Body of pancreas (tissue), 4 donors: ENCODE results near the gene INTS11. TPM values are rescaled to one million over a fixed set of nuclear protein-coding genes. Genes with fewer than 3 reads are reported as not detected.

ENCODE experiments used
- ATAC-seq: fragments of 150-250 bp; one replicate; pipeline ENCODE4 v1.9.1; 2016
- DNase-seq, 4 donors: peaks; one replicate each; pipeline ENCODE4 v3.0.0-alpha.2; 2019
- H3K27ac ChIP-seq, 4 donors: fragments of 200-600 bp; sonication (generic); 1 replicate in 3 of 4; 2 replicates in 1 of 4; pipeline versions ENCODE4 v1.5.1 to v1.6.1; 2016 to 2019; ENCODE audit warnings: mild to moderate bottlenecking in 1 of 4, mixed read lengths in 1 of 4, moderate library complexity in 1 of 4
- H3K27me3 ChIP-seq, 2 donors: fragments of 200-600 bp; sonication (generic); one replicate each; pipeline ENCODE4 v1.6.0; 2016; ENCODE audit warnings: mild to moderate bottlenecking in 1 of 2
- H3K36me3 ChIP-seq, 2 donors: fragments of 200-600 bp; sonication (generic); replicated peaks in 1 of 2; 2 replicates each; pipeline ENCODE4 v1.5.1; 2016; ENCODE audit warnings: low read depth in 2 of 2; ENCODE audit not compliant: insufficient read depth in 1 of 2
- H3K4me1 ChIP-seq: fragments of 200-600 bp; sonication (generic); one replicate; pipeline ENCODE4 v1.6.0; 2016
- H3K4me3 ChIP-seq, 2 donors: fragments of 200-600 bp; sonication (generic); 1 replicate in 1 of 2; 2 replicates in 1 of 2; pipeline ENCODE4 v1.5.1; 2016 to 2019
- H3K9me3 ChIP-seq, 3 donors: fragments of 200-600 bp; sonication (generic); 1 replicate in 2 of 3; 2 replicates in 1 of 3; pipeline ENCODE4 v1.5.1; 2016
- POLR2A ChIP-seq, 3 donors: fragments of 450-650 bp; IDR thresholded peaks; one replicate each; pipeline ENCODE4 v1.6.1; 2016; ENCODE audit warnings: antibody characterized with exemption in 3 of 3, mild to moderate bottlenecking in 2 of 3
- WGBS, 2 donors: methylation state at CpG; one replicate each; pipeline ENCODE4 v1.1.5; 2017; 5-methylcytosine and 5-hydroxymethylcytosine counted together
- intact Hi-C: fragments of 100-400 bp; cut with DNase I; formaldehyde crosslinking; loops from one replicate; pipeline ENCODE4 v1.15.1; 2023
- total RNA-seq, 2 donors: library from RNA; depleted of rRNA; stranded (reverse); fragments of >200 nt; gene quantifications; one replicate each; pipeline ENCODE4 v1.1.0, GENCODE V29; 2016
- TF ChIP-seq, protein P1 (sequence below), 7 experiments: fragments of 450-650 bp in 4 of 7; fragments of 200-600 bp in 3 of 7; sonication (generic) in 3 of 7; IDR thresholded peaks; one replicate each; pipeline ENCODE4 v1.5.1; 2016 to 2019; ENCODE audit warnings: antibody characterized with exemption in 7 of 7

The INTS11 gene
- total RNA-seq, 2 donors from 2014 or later = 89.0 to 189 TPM

- TF ChIP-seq, protein P1, sequence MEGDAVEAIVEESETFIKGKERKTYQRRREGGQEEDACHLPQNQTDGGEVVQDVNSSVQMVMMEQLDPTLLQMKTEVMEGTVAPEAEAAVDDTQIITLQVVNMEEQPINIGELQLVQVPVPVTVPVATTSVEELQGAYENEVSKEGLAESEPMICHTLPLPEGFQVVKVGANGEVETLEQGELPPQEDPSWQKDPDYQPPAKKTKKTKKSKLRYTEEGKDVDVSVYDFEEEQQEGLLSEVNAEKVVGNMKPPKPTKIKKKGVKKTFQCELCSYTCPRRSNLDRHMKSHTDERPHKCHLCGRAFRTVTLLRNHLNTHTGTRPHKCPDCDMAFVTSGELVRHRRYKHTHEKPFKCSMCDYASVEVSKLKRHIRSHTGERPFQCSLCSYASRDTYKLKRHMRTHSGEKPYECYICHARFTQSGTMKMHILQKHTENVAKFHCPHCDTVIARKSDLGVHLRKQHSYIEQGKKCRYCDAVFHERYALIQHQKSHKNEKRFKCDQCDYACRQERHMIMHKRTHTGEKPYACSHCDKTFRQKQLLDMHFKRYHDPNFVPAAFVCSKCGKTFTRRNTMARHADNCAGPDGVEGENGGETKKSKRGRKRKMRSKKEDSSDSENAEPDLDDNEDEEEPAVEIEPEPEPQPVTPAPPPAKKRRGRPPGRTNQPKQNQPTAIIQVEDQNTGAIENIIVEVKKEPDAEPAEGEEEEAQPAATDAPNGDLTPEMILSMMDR (IDR thresholded peaks at IDR 0.05) = no peak
- TF ChIP-seq POLR2A (IDR thresholded peaks at IDR 0.05) = no peak
- intact Hi-C loops = no loop called here
- 77 to 80% methylated on average over 1 to 9 of the region's 11 CpGs for WGBS, 2 donors
- Histone ChIP-seq H3K4me1 (peaks cover 10% of the 10 kb centered on the region), H3K27ac (no peak overlapping the region), H3K4me3 (no peak overlapping the region), H3K36me3 (peaks cover 0 to 10% of the 10 kb centered on the region in 2 donors), H3K9me3 (no peaks in the 10 kb centered on the region), H3K27me3 (no peaks in the 10 kb centered on the region)
- ATAC-seq (no peak), DNase-seq (no peak)
Observed at GRCh38 chr1:1334835-1335234, 10.4 kb upstream of the INTS11 start.

GRCh38 chr1:1333551-1334241, 9.2 kb upstream of the INTS11 start:
- 70 to 78% methylated on average over 15 to 35 of the region's 36 CpGs for WGBS, 2 donors
- Histone ChIP-seq H3K4me1 (peaks cover 10% of the 10 kb centered on the region), H3K27ac (no peak overlapping the region), H3K36me3 (peaks cover 0 to 4% of the 10 kb centered on the region in 2 donors), H3K4me3 (no peak overlapping the region), H3K9me3 (no peaks in the 10 kb centered on the region), H3K27me3 (no peaks in the 10 kb centered on the region)
- TF ChIP-seq, protein P1 (IDR thresholded peaks at IDR 0.05) = peak in 2 of 7 experiments; percentile 3 to 6
- TF ChIP-seq POLR2A (IDR thresholded peaks at IDR 0.05) = no peak
- peak in 2 of 4 donors; percentile 57 to 62 for DNase-seq
- ATAC-seq = no peak
- intact Hi-C loops = no loop called here

DNA sequence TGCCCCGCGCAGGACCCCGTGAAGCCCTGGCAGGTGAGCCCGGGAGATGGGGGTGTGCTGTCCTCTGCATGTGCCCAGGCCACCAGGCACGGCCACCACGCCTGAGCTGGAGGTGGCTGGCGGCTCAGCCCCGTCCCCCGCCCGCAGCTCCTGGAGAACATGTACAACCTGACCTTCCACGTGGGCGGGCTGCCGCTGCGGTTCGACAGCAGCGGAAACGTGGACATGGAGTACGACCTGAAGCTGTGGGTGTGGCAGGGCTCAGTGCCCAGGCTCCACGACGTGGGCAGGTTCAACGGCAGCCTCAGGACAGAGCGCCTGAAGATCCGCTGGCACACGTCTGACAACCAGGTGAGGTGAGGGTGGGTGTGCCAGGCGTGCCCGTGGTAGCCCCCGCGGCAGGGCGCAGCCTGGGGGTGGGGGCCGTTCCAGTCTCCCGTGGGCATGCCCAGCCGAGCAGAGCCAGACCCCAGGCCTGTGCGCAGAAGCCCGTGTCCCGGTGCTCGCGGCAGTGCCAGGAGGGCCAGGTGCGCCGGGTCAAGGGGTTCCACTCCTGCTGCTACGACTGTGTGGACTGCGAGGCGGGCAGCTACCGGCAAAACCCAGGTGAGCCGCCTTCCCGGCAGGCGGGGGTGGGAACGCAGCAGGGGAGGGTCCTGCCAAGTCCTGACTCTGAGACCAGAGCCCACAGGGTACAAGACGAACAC, 8.5 kb upstream of the INTS11 start:
- ATAC-seq (no peak), DNase-seq (peak in 2 of 4 donors; percentile 29 to 43)
- TF ChIP-seq, protein P1 (IDR thresholded peaks at IDR 0.05) = no peak
- TF ChIP-seq POLR2A (IDR thresholded peaks at IDR 0.05) = no peak
- WGBS, 2 donors = 58 to 67% methylated on average over 17 to 29 of the region's 48 CpGs
- peaks cover 0 to 5% of the 10 kb centered on the region in 2 donors for H3K36me3 ChIP-seq
- H3K4me1 ChIP-seq = peaks cover 10% of the 10 kb centered on the region
- H3K4me3 ChIP-seq = no peak overlapping the region
- no peak overlapping the region for H3K27ac ChIP-seq
- no peaks in the 10 kb centered on the region for H3K9me3 ChIP-seq
- H3K27me3 ChIP-seq = no peaks in the 10 kb centered on the region
- intact Hi-C loops = no loop called here

GRCh38 chr1:1332031-1332755, 7.7 kb upstream of the INTS11 start:
- WGBS, 2 donors = 72 to 84% methylated on average over 12 to 52 of the region's 57 CpGs
- Histone ChIP-seq H3K27me3 (no peaks in the 10 kb centered on the region), H3K4me1 (peaks cover 10% of the 10 kb centered on the region), H3K27ac (no peak overlapping the region), H3K9me3 (no peaks in the 10 kb centered on the region), H3K4me3 (no peak overlapping the region), H3K36me3 (peaks cover 3 to 8% of the 10 kb centered on the region in 2 donors)
- DNase-seq (no peak), ATAC-seq (no peak)
- intact Hi-C loops = no loop called here
- TF ChIP-seq POLR2A (IDR thresholded peaks at IDR 0.05) = peak in 1 of 3 donors; percentile 8
- TF ChIP-seq, protein P1 (IDR thresholded peaks at IDR 0.05) = no peak
